ENCODE data around the gene NKAIN2.

Gene NKAIN2

GRCh38 chr6:124080483-124080882, 276.8 kb downstream of the NKAIN2 start:
- no peak overlapping the region for H3K4me3 ChIP-seq (ENCODE audit: low read depth, low read length)
- TF ChIP-seq CTCF (IDR thresholded peaks at IDR 0.05; ENCODE audit: insufficient read depth, low read length, missing control alignments) = no peak
- ChIA-PET POLR2A (no interaction called here), CTCF (no interaction called here)
- DNase-seq (ENCODE audit: low read depth, low spot score) = no peak

DNA sequence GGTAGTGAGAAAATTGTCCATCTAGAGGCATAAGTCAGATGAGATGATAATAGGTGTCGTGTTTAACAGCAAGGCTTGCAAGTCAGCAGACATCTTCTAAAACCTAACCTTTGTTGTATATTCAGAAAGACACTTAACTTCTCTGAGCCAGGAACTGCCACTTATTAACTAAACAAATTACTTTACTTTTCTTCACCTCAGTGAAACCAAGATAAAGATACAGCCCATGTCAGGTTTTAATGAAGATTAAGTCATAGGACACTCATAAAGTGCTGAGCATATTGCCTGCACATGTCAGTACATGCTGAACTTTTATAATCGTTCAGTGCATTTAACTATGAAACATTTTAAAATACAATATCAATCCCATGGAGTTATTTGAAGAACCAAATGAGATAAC, 286.8 kb downstream of the NKAIN2 start:
- DNase-seq (ENCODE audit: low read depth, low spot score) = no peak
- no peak for TF ChIP-seq CTCF (IDR thresholded peaks at IDR 0.05; ENCODE audit: insufficient read depth, low read length, missing control alignments)
- no peak overlapping the region for H3K4me3 ChIP-seq (ENCODE audit: low read depth, low read length)
- ChIA-PET CTCF (no interaction called here), POLR2A (no interaction called here)

DNA sequence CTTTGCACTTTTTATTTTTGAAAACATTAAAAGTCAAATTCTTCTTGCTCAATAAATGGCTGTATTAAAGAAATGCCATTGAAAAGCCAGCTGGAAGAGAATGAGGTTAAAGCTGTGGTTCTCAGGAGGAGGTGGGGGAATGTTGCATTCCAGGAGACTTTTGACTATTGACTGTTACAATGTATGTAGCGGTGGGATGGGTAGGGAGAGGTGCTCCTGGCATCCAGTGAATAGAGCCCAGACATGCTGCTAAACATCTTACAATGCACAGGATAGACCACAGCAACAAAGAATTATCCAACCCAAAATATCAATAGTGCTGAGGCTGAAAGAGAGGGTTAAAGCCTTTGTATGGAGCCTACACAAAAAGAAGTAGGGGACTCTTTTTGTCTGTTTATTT, 295.9 kb downstream of the NKAIN2 start:
- H3K4me3 ChIP-seq (ENCODE audit: low read depth, low read length) = no peak overlapping the region
- CTCF ChIA-PET = no interaction called here
- no peak for TF ChIP-seq CTCF (IDR thresholded peaks at IDR 0.05; ENCODE audit: insufficient read depth, low read length, missing control alignments)
- no peak for DNase-seq (ENCODE audit: low read depth, low spot score)
- POLR2A ChIA-PET = no interaction called here

- ChIA-PET CTCF (no interaction called here), POLR2A (no interaction called here)
- H3K4me3 ChIP-seq (ENCODE audit: low read depth, low read length) = no peak overlapping the region
- no peak for DNase-seq (ENCODE audit: low read depth, low spot score)
- TF ChIP-seq CTCF (IDR thresholded peaks at IDR 0.05; ENCODE audit: insufficient read depth, low read length, missing control alignments) = no peak
Observed at GRCh38 chr6:124110514-124110913, 306.8 kb downstream of the NKAIN2 start.

DNA sequence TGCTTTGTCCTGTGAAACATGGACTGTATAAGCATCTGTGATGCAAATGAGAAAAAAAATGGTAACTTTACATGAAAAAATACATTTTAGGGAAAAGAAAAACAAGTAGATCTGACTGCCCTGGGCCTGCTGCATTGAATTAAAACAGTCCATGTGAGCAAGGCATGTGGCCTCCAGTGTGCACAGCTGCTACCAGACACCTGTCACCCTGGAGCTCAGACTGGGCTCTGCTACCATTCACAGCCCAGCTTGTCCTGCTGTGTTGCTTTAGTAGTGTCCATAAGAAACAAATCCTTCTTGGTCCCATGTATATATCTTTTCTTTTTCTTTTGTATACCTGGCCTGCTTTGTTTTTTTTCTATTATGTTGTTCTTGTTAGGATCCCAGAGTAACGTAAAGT, 315.9 kb downstream of the NKAIN2 start:
- H3K4me3 ChIP-seq (ENCODE audit: low read depth, low read length) = no peak overlapping the region
- TF ChIP-seq CTCF (IDR thresholded peaks at IDR 0.05; ENCODE audit: insufficient read depth, low read length, missing control alignments) = no peak
- no peak for DNase-seq (ENCODE audit: low read depth, low spot score)
- POLR2A ChIA-PET = no interaction called here
- CTCF ChIA-PET = no interaction called here

DNA sequence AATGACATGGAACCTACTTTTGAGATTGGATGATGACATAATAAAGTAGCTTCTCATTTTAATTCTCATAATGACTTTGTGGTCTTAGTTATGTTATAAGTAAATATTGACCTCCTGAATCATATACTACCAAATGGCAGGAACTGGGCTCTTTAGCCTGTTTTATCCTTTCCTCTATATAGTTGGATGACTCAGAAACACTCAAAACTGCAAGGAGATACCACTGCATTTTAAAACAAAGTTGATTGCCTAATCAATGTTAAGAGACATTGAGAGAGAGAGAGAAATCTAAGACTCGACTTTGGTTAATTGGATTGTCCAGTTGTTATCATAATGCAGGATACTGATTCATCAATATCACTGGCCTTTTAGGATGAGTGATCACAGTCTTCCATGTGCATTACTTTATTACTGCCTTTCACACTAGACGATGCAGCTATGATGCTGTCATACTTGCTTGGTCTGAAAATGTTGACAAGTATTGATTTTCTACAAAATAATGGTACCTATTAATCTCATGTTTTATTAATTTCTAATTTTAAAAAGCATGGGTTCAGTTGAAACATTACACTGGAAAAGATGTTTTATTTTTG, 320.0 kb downstream of the NKAIN2 start:
- H3K4me3 ChIP-seq (ENCODE audit: low read depth, low read length) = no peak overlapping the region
- CTCF ChIA-PET = no interaction called here
- no peak for DNase-seq (ENCODE audit: low read depth, low spot score)
- TF ChIP-seq CTCF (IDR thresholded peaks at IDR 0.05; ENCODE audit: insufficient read depth, low read length, missing control alignments) = no peak
- POLR2A ChIA-PET = no interaction called here
